ENCODE results near the gene SLC11A2. TPM values are rescaled to one million over a fixed set of nuclear protein-coding genes. Genes with fewer than 3 reads are reported as not detected.

Gene SLC11A2
- polyA plus RNA-seq, 3 donors = 11.7 to 69.0 (median 14.9) TPM

DNA sequence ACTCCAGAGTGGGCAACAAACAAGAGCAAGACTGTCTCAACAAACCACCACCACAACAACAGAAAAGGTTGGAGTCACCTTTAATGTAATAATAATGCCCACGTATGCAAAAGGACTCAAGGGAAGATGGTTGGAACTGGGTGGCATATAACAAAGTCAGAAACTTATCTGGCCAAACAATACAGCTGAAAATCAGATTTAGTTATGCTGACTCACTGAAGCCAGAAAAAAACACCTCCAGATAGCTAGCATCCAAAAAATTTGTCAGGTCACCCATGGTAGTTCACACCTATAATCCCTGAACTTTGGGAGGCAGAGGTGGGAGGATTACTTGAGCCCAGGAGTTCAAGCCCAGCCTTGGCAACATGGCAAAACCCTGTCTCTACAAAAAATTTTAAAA lies 24.4 kb downstream of the SLC11A2 start:
- TF ChIP-seq, protein P1, sequence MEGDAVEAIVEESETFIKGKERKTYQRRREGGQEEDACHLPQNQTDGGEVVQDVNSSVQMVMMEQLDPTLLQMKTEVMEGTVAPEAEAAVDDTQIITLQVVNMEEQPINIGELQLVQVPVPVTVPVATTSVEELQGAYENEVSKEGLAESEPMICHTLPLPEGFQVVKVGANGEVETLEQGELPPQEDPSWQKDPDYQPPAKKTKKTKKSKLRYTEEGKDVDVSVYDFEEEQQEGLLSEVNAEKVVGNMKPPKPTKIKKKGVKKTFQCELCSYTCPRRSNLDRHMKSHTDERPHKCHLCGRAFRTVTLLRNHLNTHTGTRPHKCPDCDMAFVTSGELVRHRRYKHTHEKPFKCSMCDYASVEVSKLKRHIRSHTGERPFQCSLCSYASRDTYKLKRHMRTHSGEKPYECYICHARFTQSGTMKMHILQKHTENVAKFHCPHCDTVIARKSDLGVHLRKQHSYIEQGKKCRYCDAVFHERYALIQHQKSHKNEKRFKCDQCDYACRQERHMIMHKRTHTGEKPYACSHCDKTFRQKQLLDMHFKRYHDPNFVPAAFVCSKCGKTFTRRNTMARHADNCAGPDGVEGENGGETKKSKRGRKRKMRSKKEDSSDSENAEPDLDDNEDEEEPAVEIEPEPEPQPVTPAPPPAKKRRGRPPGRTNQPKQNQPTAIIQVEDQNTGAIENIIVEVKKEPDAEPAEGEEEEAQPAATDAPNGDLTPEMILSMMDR (IDR thresholded peaks at IDR 0.05) = no peak
- DNase-seq = no peak
- H3K27me3 Mint-ChIP-seq (ENCODE audit: low read depth in 3 of 3) = peaks cover 0 to 3% (median 0%) of the 10 kb centered on the region in 3 donors
- no peak overlapping the region for H3K4me2 ChIP-seq (replicated peaks; ENCODE audit: extremely low read depth, low read length, poor library complexity, severe bottlenecking)
- peaks cover 68 to 94% of the 10 kb centered on the region in 2 donors for H3K36me3 Mint-ChIP-seq
- peaks cover 8% of the 10 kb centered on the region for H4K20me1 ChIP-seq (ENCODE audit: insufficient read depth, low read length)
- H3K4me3 Mint-ChIP-seq = no peak overlapping the region
- no peaks in the 10 kb centered on the region for H3K9me3 Mint-ChIP-seq
- no peaks in the 10 kb centered on the region for H3K4me1 ChIP-seq (ENCODE audit: control insufficient read depth in 1 of 2, insufficient read depth in 2 of 2, low read length in 2 of 2)
- H3K4me1 Mint-ChIP-seq = no peaks in the 10 kb centered on the region
- no peak overlapping the region for H3K4me3 ChIP-seq (replicated peaks in 1 of 3; ENCODE audit: low read depth in 2 of 3, low read length in 3 of 3)
- peak overlapping the region in 2 of 7 donors; percentile 16 to 28 for H3K27ac Mint-ChIP-seq
- no peaks in the 10 kb centered on the region for H3K9me3 ChIP-seq (replicated peaks in 1 of 2; ENCODE audit: control insufficient read depth in 1 of 2, insufficient read depth in 1 of 2, low read length in 2 of 2)
- no peak overlapping the region for H3K9ac ChIP-seq (ENCODE audit: insufficient read depth, low read length, poor library complexity, severe bottlenecking)
- peaks cover under 1% of the 10 kb centered on the region for H3K79me2 ChIP-seq (ENCODE audit: insufficient read depth, low read length)
- no peak overlapping the region for H2AFZ ChIP-seq (ENCODE audit: insufficient read depth, low read depth, low read length, poor library complexity, severe bottlenecking)
- H3K36me3 ChIP-seq (replicated peaks in 1 of 2; ENCODE audit: control insufficient read depth in 1 of 2, insufficient read depth in 2 of 2, low read length in 2 of 2) = peaks cover 58 to 95% of the 10 kb centered on the region in 2 donors
- H3K27me3 ChIP-seq (ENCODE audit: control insufficient read depth in 2 of 2, insufficient read depth in 2 of 2, low read length in 2 of 2) = no peaks in the 10 kb centered on the region
- WGBS (ENCODE audit: insufficient coverage) = no CpG with 5 or more reads among the region's 1 CpG
- H3K27ac ChIP-seq (ENCODE audit: low read depth in 1 of 2, low read length in 2 of 2) = no peak overlapping the region
- intact Hi-C loops (cut with micrococcal nuclease) = no loop called here

- intact Hi-C loops (cut with micrococcal nuclease) = no loop called here
- H3K4me1 ChIP-seq (ENCODE audit: control insufficient read depth in 1 of 2, insufficient read depth in 2 of 2, low read length in 2 of 2) = no peaks in the 10 kb centered on the region
- WGBS (ENCODE audit: insufficient coverage) = 96% methylated on average over 3 of the region's 7 CpGs
Measured at GRCh38 chr12:51000245-51000644, 25.9 kb downstream of the SLC11A2 start.

More at GRCh38 chr12:51000245-51000644, 25.9 kb downstream of the SLC11A2 start:
- Histone ChIP-seq H3K9me3 (replicated peaks in 1 of 2; ENCODE audit: control insufficient read depth in 1 of 2, insufficient read depth in 1 of 2, low read length in 2 of 2) (no peaks in the 10 kb centered on the region), H2AFZ (ENCODE audit: insufficient read depth, low read depth, low read length, poor library complexity, severe bottlenecking) (no peak overlapping the region), H4K20me1 (ENCODE audit: insufficient read depth, low read length) (peaks cover 8% of the 10 kb centered on the region), H3K4me3 (replicated peaks in 1 of 3; ENCODE audit: low read depth in 2 of 3, low read length in 3 of 3) (no peak overlapping the region), H3K36me3 (replicated peaks in 1 of 2; ENCODE audit: control insufficient read depth in 1 of 2, insufficient read depth in 2 of 2, low read length in 2 of 2) (peaks cover 63 to 95% of the 10 kb centered on the region in 2 donors), H3K27me3 (ENCODE audit: control insufficient read depth in 2 of 2, insufficient read depth in 2 of 2, low read length in 2 of 2) (no peaks in the 10 kb centered on the region), H3K4me2 (replicated peaks; ENCODE audit: extremely low read depth, low read length, poor library complexity, severe bottlenecking) (no peak overlapping the region), H3K27ac (ENCODE audit: low read depth in 1 of 2, low read length in 2 of 2) (no peak overlapping the region), H3K9ac (ENCODE audit: insufficient read depth, low read length, poor library complexity, severe bottlenecking) (no peak overlapping the region), H3K79me2 (ENCODE audit: insufficient read depth, low read length) (no peaks in the 10 kb centered on the region)
- Mint-ChIP-seq H3K4me3 (no peak overlapping the region), H3K9me3 (no peaks in the 10 kb centered on the region), H3K27me3 (ENCODE audit: low read depth in 3 of 3) (peaks cover 0 to 3% (median 0%) of the 10 kb centered on the region in 3 donors), H3K4me1 (no peaks in the 10 kb centered on the region), H3K36me3 (peaks cover 69 to 95% of the 10 kb centered on the region in 2 donors), H3K27ac (peak overlapping the region in 1 of 7 donors; percentile 13)
- DNase-seq = no peak
- TF ChIP-seq, protein P1 (IDR thresholded peaks at IDR 0.05) = no peak
